GM11168 (cell line): ENCODE data around the gene SRXN1.

ENCODE experiments used
- in situ Hi-C: fragments of 300-500 bp; cut with MboI; formaldehyde crosslinking; loops from one replicate; pipeline ENCODE4 v1.12.0; 2022; ENCODE audit warnings: low sequenced_read_pairs; ENCODE audit not compliant: unreplicated experiment

Gene SRXN1

GRCh38 chr20:610130-611046 lies 42.6 kb downstream of the SRXN1 start, which contains the start of gene TCF15:
Gene TCF15, minus strand, starts transcription at chr20:610309. Its CDS starts 72 bp downstream, at chr20:610237.
- in situ Hi-C loops: no loop called here

DNA sequence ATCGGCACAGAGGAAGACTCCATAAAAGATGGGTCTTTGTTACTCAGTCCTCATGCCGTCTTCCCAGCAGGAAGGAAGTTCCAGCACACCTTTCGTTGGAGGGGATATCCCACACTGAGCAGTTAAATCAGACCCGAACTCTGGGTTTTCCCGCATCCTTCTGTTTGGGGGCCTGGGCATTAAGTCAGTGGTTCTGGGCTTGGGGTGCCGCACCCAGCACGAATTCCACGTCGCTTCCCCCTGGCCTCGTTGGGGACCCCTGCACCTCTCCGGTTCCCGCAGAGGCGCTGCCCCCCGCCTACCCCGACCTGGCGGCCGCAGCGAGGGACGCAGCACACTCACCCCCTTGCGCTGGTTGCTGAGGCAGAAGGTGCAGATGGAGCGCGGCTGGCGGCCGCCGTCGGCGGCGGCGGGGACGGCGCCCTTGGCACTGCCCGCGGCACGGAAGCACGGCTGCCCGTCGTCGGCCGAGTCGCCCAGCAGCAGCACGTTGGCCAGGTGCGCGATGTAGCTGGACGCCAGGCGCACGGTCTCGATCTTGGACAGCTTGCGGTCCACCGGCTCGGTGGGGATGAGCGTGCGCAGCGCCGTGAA lies 43.5 kb downstream of the SRXN1 start:
- in situ Hi-C loops: no loop called here

DNA sequence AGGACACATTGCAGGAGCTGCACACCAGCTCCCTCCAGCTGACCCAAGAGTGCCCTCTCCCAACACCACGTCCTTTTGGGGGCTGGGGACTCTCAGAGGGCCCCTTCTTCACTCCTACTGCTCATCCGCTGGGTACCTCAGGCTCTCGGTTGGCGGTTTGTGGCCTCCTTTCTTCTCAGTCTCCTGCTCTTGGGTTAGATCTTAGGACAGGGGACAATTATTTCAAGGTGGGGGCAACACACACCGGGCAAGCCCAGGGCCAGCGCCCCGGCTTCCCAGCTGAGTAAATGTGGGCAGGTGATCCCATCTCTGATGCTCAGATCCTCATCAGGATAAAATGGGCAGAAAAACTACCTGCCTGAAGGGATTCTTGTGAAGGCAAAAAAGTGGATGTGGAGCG lies 44.0 kb downstream of the SRXN1 start:
- in situ Hi-C loops: no loop called here

DNA sequence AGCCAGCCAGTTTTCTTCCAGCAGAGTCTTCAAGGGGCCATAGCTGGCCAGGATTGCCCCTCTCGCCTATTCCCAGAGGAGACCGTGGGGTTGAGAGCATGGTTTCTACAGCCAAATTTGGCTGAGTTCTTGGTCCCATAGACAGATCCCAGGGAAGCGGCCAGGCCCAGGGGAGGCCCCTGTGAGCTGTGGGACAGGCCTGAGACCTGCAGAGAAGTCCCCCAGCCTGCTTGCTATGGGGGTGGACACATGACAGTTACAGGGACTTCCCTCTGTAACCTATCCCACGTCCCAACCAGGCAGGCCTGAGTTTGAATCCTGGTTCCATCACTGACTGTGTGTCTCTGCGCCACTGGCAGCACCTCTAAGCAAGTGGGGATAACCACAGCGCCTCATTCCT lies 45.5 kb downstream of the SRXN1 start:
- in situ Hi-C loops: no loop called here

- in situ Hi-C loops: no loop called here
Observed at GRCh38 chr20:605237-605636, 47.8 kb downstream of the SRXN1 start.

DNA sequence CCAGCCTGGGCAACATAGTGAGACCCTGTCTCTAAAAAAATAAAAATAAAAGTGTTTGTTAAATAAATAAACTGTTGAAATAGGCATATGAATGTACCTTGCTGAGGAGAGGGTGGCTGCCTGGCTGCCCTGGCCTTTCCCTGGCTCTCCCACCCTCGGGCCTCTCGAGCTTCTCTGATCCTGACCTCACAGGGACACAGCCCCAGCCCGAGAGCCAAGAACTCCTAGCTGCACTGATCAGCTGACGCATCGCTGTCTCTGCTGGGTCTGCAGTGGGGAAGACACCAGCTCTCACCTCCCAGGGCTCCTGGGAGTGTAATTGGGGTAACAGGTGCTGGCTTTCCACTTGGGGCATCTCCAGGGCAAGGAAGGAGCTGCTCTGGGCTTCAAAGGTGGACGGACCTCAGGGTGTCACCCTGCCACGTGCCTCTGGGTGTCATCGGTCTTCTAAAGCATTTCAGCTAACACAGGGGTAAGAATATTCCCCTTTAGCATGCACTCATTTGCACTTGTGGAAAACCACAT lies 49.8 kb downstream of the SRXN1 start:
- in situ Hi-C loops: no loop called here

- in situ Hi-C loops: no loop called here
Observed at GRCh38 chr20:602111-602970, 50.7 kb downstream of the SRXN1 start.

DNA sequence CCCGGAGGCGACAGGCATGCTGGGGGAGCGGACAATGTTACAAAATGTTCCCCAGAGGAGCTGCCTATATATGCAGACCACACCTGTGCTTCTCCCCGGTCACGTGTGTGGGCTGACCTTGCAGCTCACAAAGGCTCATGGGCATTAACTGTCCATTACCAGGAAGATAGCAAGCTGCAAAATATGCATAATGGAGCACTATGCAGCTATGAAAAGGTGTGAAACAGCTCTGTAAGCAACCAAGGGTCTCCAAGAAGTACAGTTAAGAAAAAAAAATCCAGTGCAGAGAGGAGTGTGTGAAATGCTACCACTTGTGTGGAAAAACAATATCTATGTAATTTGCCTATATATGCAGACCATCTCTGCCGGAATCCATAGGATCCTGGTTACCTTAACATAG lies 52.3 kb downstream of the SRXN1 start:
- in situ Hi-C loops: no loop called here

- in situ Hi-C loops: no loop called here
Observed at GRCh38 chr20:600141-600540, 52.9 kb downstream of the SRXN1 start.

DNA sequence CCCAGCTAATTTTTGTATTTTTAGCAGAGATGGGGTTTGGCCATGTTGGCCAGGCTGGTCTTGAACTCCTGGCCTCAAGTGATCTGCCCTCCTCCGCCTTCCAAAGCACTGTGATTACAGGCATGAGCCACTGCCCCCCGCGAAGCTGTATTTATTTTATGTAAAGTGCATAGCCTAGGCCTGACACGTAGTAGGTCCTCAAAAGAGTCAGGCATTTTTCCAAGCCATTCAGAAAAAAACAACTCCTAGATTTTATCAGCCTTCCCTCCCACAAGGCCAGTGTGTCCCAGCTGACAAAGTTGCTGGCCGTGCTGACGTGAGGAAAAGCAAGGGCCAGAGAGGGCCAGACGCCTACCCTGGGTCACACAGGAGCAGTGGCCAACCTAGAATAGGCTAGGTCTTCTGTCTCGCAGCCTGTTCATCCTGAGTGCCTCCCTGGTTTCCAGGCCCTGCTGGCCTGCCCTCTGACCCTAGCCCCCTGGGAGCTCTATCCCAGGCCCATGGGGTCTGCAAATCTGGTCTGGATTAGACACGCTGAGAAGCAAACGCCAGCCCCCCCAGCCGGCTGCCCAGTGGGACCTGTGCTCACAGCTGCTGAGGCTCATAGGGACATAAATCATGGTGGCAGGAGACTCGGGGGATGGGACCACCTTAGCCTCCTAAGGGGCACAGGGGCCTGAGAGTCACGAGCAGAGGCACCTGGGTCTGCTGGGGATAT lies 54.7 kb downstream of the SRXN1 start:
- in situ Hi-C loops: no loop called here

GRCh38 chr20:597560-597959 lies 55.4 kb downstream of the SRXN1 start:
- in situ Hi-C loops: no loop called here
